Gastrocnemius medialis (tissue), 4 donors: Measurements from ENCODE around the gene FPR1. TPM values are rescaled to one million over a fixed set of nuclear protein-coding genes. Genes with fewer than 3 reads are reported as not detected.
"Not testable (repeated sequence)": the region's sequence is repeated elsewhere in the genome, so short reads cannot be mapped to it uniquely, and the experiment has no call there.

Experiments
- ATAC-seq, 2 donors: fragments of 150-250 bp; one replicate each; pipeline ENCODE4 v1.9.1; 2016
- DNase-seq, 2 donors: peaks; one replicate each; pipeline ENCODE4 v3.0.0-alpha.2; 2019
- H3K27ac ChIP-seq, 4 donors: fragments of 200-600 bp; sonication (generic); 1 replicate in 1 of 4; 2 replicates in 3 of 4; pipeline ENCODE4 v1.5.1; 2016 to 2018; ENCODE audit warnings: mild to moderate bottlenecking in 2 of 4, moderate library complexity in 1 of 4
- H3K27me3 ChIP-seq, 3 donors: fragments of 200-600 bp; sonication (generic) in 2 of 3; 1 replicate in 1 of 3; 2 replicates in 2 of 3; pipeline versions ENCODE4 v1.5.1 to v1.6.0; 2016 to 2019; ENCODE audit warnings: mild to moderate bottlenecking in 1 of 3, moderate library complexity in 1 of 3
- H3K36me3 ChIP-seq, 2 donors: fragments of 200-600 bp; sonication (generic) in 1 of 2; one replicate each; pipeline ENCODE4 v1.5.1; 2017 to 2018
- H3K4me1 ChIP-seq, 2 donors: fragments of 200-600 bp; sonication (generic) in 1 of 2; one replicate each; pipeline ENCODE4 v1.5.1; 2016 to 2017; ENCODE audit warnings: mild to moderate bottlenecking in 2 of 2
- H3K4me3 ChIP-seq, 4 donors: fragments of 200-600 bp; sonication (generic) in 3 of 4; 1 replicate in 1 of 4; 2 replicates in 3 of 4; pipeline ENCODE4 v1.5.1; 2016 to 2019; ENCODE audit warnings: mild to moderate bottlenecking in 2 of 4
- H3K9me3 ChIP-seq, 3 donors: fragments of 200-600 bp; sonication (generic) in 2 of 3; 1 replicate in 1 of 3; 2 replicates in 2 of 3; pipeline ENCODE4 v1.5.1; 2016 to 2019
- CTCF ChIP-seq, 5 experiments: fragments of 450-650 bp in 3 of 5; fragments of 200-600 bp in 2 of 5; sonication (generic) in 2 of 5; IDR thresholded peaks in 4 of 5; conservative IDR thresholded peaks in 1 of 5; 1 replicate in 4 of 5; 2 replicates in 1 of 5; pipeline ENCODE4 v1.5.1; 2016 to 2019; ENCODE audit warnings: antibody characterized with exemption in 5 of 5, mild to moderate bottlenecking in 3 of 5, moderate library complexity in 3 of 5
- POLR2A ChIP-seq, 2 donors: fragments of 450-650 bp; IDR thresholded peaks; one replicate each; pipeline ENCODE4 v1.6.1; 2017; ENCODE audit warnings: antibody characterized with exemption in 2 of 2, mild to moderate bottlenecking in 2 of 2, moderate library complexity in 2 of 2
- in situ Hi-C, 4 donors: fragments of 200-750 bp; cut with MboI; loops; one replicate each; pipeline versions ENCODE4 v1.15.0 to v1.8.0; 2017; ENCODE audit warnings: low sequenced_read_pairs in 4 of 4
- intact Hi-C: fragments of 100-400 bp; cut with DNase I; formaldehyde crosslinking; loops from one replicate; pipeline ENCODE4 v1.15.1; 2023; ENCODE audit warnings: low total_unique reads
- total RNA-seq, 4 donors: library from RNA; depleted of rRNA; stranded (reverse); fragments of >200 nt; gene quantifications; one replicate each; pipeline versions ENCODE4 v1.1.0 to v1.2.3, GENCODE V29; 2016

The FPR1 gene
- total RNA-seq, 4 donors from 2014 or later = 3.0 to 6.1 (median 6.0) TPM; not detected in 1

GRCh38 chr19:51740356-51740755 is 11.3 kb downstream of the FPR1 start:
- intact Hi-C loops = no loop called here
- no peak for ATAC-seq
- in situ Hi-C loops = no loop called here
- no peaks in the 10 kb centered on the region for H3K27me3 ChIP-seq
- TF ChIP-seq POLR2A (IDR thresholded peaks at IDR 0.05) (no peak), CTCF (IDR thresholded peaks at IDR 0.05 in 4 of 5, conservative IDR thresholded peaks at IDR 0.05 in 1 of 5) (no peak)
- no peak for DNase-seq
- no peak overlapping the region for H3K27ac ChIP-seq
- no peak overlapping the region for H3K4me3 ChIP-seq
- H3K36me3 ChIP-seq = no peaks in the 10 kb centered on the region
- no peaks in the 10 kb centered on the region for H3K9me3 ChIP-seq
- H3K4me1 ChIP-seq = no peaks in the 10 kb centered on the region

- Histone ChIP-seq H3K27me3 (no peaks in the 10 kb centered on the region), H3K4me3 (no peak overlapping the region), H3K9me3 (no peaks in the 10 kb centered on the region), H3K4me1 (no peaks in the 10 kb centered on the region), H3K36me3 (no peaks in the 10 kb centered on the region), H3K27ac (no peak overlapping the region)
- TF ChIP-seq POLR2A (IDR thresholded peaks at IDR 0.05) (no peak), CTCF (IDR thresholded peaks at IDR 0.05 in 4 of 5, conservative IDR thresholded peaks at IDR 0.05 in 1 of 5) (no peak)
- in situ Hi-C loops = no loop called here
- DNase-seq (no peak), ATAC-seq (no peak)
- intact Hi-C loops = no loop called here
These were observed 12.0 kb downstream of the FPR1 start for GRCh38 chr19:51739466-51740213.

GRCh38 chr19:51738523-51738922 is 13.2 kb downstream of the FPR1 start:
- H3K36me3 ChIP-seq, intact Hi-C loops, H3K27ac ChIP-seq, H3K4me3 ChIP-seq, H3K9me3 ChIP-seq, H3K27me3 ChIP-seq, in situ Hi-C loops, DNase-seq, ATAC-seq, H3K4me1 ChIP-seq: not testable (repeated sequence)

- Histone ChIP-seq H3K27ac (no peak overlapping the region), H3K27me3 (no peaks in the 10 kb centered on the region), H3K9me3 (no peaks in the 10 kb centered on the region), H3K36me3 (no peaks in the 10 kb centered on the region), H3K4me3 (no peak overlapping the region), H3K4me1 (no peaks in the 10 kb centered on the region)
- intact Hi-C loops = no loop called here
- no peak for ATAC-seq
- TF ChIP-seq POLR2A (IDR thresholded peaks at IDR 0.05) (no peak), CTCF (IDR thresholded peaks at IDR 0.05 in 4 of 5, conservative IDR thresholded peaks at IDR 0.05 in 1 of 5) (no peak)
- in situ Hi-C loops = no loop called here
- DNase-seq = no peak
These were observed 13.8 kb downstream of the FPR1 start for GRCh38 chr19:51737924-51738323.

- ATAC-seq (no peak), DNase-seq (no peak)
- Histone ChIP-seq H3K4me3 (no peak overlapping the region), H3K4me1 (no peaks in the 10 kb centered on the region), H3K27ac (no peak overlapping the region), H3K36me3 (no peaks in the 10 kb centered on the region), H3K9me3 (no peaks in the 10 kb centered on the region), H3K27me3 (no peaks in the 10 kb centered on the region)
- in situ Hi-C loops = no loop called here
- TF ChIP-seq POLR2A (IDR thresholded peaks at IDR 0.05) = no peak
- TF ChIP-seq CTCF (IDR thresholded peaks at IDR 0.05 in 4 of 5, conservative IDR thresholded peaks at IDR 0.05 in 1 of 5) = no peak
- intact Hi-C loops = no loop called here
These were observed 14.3 kb downstream of the FPR1 start for GRCh38 chr19:51737389-51737788.
